GDM1 (cell line): ENCODE measurements around the gene PSMB4.

Experiments used
- DNase-seq: peaks from one replicate; lab custom pipeline; 2025; lab: John Stamatoyannopoulos, UW

Gene PSMB4

GRCh38 chr1:151443846-151444782, 44.7 kb downstream of the PSMB4 start:
- peak; percentile 46 for DNase-seq

GRCh38 chr1:151444783-151445177, 45.4 kb downstream of the PSMB4 start:
- no peak for DNase-seq

GRCh38 chr1:151447696-151448095, 48.3 kb downstream of the PSMB4 start:
- no peak for DNase-seq
